GM18519 (cell line): Measurements from ENCODE around the gene LPP.

Source experiments
- ATAC-seq: cut with Tn5 transposase; IDR thresholded peaks from one replicate; pipeline ENCODE4 v1.9.1; 2021; ENCODE audit warnings: mild to moderate bottlenecking, moderate library complexity; ENCODE audit not compliant: unreplicated experiment, low FRiP score

LPP gene

DNA sequence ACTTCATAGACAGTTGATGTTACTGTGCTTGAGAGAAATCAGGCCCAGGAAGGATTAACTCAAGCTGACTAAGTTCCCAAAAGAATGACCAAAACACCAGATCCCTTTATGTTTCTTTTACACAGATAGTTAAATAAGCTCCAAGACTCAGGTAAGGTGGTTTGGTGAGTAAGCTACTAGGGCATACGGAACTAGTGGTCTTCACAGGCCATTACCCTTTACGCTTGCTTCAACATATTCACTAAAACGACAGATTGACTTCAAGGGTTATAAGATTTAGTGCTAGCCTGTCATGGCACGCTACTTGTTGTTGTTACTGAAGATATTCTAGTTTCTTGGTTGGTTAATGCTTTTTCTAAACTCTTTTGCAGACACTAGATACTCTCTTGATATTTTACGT, 369.3 kb downstream of the LPP start:
- no peak for ATAC-seq

DNA sequence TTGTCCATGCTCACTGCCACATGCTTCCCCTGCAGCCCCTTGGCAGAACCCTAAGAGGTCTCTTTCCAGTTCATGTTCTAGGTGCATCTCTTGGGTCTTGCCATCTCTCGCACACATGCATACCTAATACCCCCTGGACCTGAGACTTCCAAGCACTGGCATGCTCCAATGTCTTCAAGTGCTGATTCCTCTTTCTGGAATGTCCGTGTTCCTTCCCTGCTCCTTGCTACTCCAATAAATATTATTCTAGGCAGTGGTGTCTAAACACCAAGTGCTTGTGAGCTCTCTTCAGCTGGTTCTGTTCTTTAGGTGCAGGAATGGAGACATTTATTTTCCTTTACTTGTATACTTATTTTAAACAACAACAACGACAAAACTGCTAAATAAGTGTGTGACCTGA, 370.1 kb downstream of the LPP start:
- ATAC-seq: no peak

GRCh38 chr3:188526057-188526456, 372.1 kb downstream of the LPP start:
- no peak for ATAC-seq

GRCh38 chr3:188527389-188527788, 373.4 kb downstream of the LPP start:
- no peak for ATAC-seq

DNA sequence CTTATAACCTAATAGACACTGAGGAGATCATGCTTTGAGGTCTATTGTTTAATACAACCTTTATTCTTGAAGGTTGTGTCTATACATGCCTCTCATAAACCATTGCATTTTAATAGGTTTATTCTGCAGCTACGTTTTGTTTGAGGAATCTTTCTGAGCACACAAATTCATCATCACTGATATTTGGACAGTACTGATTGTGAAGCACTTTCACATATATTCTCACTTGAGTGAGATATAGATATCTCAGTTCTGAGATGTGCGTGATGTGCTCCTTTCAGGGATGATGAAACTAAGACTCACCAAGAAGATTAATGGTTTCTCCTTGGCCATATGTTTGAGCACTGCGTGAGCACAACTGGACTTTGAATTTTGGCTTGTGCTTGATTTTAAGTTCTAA, 374.4 kb downstream of the LPP start:
- ATAC-seq: no peak

DNA sequence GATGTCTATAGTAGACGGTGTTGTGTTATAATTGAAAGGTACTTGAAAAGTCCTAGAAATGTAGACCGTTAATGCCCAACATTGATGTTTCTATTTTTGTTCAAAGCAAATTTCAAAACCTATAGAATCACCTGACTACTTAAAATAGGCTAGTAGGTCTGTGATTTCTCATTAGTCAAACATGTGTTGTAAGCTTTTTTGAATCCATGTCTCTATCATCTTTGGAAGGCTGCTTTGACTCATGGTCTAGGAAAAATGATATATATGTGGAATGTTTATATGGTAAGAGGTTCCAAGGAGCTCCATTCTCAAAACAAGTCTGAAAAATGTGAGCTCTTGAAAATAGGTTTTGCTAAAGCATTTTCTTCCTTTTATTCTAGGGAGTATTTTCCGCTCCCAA, 375.3 kb downstream of the LPP start:
- no peak for ATAC-seq

DNA sequence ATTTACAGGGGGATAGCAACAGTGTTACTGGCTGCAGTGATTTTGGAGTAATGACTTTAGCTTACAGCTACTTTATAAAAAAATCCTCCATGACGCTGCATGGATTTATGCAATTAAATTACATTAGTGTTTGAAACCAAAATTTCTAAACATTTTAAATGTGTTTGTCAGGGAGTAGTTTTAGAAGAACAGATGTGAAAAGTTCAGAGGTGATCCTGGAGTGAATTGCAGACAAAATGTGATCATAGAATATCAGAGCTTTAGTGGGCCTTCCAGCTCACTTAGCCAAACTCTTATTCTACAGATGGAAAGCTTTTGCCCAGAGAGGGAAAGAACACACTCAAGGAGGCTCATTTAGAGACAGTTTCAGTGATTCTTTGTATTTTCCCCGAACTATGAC, 376.3 kb downstream of the LPP start:
- no peak for ATAC-seq

GRCh38 chr3:188531210-188531609, 377.3 kb downstream of the LPP start:
- ATAC-seq: no peak

DNA sequence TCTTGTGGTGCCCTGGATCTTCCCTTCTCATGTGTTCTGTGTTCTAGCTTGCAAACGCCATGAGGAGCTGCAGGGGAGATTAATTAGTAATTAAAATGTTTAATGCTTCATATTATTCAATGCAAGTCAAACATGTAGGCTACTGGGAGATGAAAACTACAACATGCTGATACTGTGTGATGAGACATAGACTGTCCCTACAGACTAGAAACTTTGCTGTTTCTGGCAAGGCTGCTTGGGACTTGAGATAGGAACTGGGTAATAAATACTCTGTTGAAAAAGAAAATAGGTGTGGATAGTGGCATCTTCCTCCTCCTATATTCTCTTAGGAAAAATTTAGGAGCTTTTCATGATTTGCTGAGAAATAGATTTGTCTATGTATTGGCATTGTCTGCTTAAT, 379.2 kb downstream of the LPP start:
- ATAC-seq: no peak

DNA sequence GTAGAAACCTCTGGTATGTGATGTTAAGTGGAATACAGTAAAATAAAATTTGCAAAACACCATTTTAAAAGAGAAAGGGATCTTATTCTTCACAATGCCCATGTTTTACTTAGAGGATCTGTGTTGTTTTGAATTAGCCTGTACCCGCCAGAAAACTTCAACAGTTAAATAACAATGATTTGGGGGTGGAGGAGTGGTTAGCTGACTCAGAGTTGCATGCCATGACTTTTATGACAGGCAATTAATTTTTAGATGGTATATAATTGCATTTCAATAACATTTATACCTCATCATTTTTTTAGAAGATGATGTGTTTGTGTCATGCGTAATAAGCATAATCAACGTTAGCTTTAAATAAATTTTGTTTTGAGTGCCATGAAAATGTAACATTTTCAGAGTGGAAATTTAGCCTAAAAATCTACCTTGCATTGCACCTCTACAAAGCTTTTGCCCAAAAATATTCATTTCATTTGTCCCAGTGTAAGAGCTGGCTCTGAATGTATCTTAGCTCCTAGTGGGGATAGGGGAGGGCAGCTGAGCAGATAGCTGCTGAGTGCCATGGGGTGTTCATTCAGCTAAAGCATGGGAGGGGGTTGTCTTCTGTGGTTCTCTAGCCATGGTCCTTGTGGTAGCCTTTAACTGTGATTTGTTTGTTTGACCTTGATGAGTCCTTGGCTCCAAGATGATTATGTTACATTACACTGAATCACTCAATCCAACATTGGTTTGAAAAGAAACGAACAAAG, 379.8 kb downstream of the LPP start:
- no peak for ATAC-seq

- ATAC-seq: no peak
These were observed 380.7 kb downstream of the LPP start for GRCh38 chr3:188534633-188535032.

DNA sequence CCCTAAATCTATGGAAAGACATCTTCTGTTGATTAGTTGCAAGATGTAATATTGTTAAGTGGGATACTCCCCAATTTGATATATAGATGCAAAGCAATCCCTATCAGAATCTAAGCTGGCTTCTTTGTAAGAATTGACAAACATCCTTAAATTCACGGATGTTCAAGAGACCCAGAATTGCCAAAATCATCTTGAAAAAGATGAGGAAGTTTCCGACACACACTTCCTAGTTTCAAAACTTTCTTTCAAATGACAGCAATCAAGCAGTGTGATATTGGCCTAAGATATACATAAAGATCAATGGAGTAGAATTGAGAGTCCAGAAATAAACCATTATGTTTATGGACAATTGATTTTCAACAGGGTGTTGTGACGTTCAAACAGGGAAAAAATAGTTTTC, 383.6 kb downstream of the LPP start:
- no peak for ATAC-seq

GRCh38 chr3:188539037-188539436, 385.1 kb downstream of the LPP start:
- ATAC-seq: no peak

GRCh38 chr3:188539631-188540194, 385.8 kb downstream of the LPP start:
- no peak for ATAC-seq

DNA sequence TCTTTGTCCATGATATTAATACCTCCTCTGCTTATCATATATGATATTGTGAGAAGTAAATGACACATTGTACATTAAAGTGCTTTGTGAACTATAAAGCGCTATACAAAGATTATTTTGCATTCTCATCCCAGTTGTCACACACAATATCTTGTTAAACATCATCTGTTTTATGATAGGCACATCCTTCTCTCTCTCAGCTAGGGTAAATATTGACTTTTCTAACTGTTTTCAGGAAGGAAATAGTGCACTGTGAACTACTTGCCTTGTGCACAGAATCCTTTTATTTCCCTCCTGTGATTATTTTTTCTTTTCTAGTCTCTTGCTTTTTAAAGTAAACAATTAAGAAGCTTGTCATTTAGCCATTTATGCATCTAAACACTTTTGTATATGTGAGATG, 388.2 kb downstream of the LPP start:
- ATAC-seq: no peak

DNA sequence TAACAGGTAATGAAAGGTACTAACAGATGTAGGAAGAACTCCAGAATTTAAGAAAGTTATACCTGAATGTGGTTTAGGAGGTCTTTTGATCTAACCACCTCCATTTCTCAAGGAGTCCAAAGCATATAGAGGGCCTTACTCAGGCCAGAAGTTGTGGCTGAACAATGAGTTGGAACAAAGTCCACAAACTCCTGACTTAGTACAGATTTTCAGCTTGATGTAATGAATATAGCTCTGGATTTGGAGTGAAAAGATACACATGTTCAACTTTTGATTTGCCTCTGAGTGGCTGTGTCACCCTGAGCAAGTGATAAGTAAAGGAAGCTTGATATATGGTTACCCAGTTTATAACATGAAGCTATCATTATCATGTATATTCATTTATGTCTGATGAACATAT, 390.1 kb downstream of the LPP start:
- no peak for ATAC-seq

DNA sequence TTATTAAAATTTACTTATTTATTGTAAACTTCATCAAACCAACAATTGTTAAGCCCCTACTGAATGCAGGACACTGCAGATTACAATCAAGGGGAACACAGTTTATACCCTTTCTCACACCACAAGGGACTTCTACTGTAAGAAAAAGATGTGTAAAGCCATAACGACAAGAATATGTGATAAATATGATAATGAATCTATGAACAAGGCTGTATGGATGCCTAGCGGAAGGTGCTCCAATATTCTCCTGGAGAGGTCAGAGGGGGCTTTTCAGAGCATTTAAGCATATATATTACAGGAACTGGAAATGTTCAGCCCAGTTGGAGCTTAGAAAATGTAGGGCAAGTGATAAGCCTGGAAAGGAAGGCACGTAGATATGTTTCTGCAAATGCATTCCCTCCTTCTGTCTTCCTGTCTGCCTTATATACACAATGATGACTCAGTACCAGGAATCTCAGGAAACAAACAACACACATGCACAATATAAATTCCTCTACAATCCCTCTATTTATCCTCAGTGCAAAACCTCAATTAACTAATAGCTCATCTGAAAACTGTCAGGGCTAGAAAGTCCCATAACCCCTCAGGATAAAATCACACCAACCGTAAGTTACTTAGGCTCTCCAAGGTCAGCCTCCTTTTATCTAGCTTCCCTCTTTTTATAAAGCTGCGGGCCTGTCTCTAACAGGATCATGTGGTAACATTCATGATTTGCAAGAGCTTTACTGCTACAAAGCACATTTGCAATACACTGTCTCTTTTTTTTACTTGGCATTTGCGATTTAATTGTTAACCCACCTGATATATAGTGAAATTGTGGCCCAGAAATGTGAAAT, 393.1 kb downstream of the LPP start:
- no peak for ATAC-seq

- ATAC-seq: no peak
These were observed 399.6 kb downstream of the LPP start for GRCh38 chr3:188553569-188553968.

DNA sequence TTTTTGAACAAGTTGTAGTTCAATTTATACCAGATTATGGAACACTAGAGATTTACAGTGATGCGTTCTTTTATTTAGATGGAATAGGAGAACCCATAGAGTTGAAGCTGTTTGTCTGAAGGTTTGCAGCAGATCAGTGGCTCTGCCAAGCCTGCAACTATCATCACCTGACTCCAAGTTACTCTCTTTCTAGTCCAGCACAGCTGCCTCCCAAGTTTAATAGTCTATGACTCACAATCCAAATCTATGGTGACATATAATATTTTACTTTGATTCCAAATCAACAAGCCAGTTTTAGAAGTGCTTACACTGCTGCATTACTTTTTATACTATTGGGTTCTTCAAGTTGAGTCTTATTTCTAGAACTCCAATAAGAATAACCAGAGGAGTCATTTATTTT, 400.4 kb downstream of the LPP start:
- ATAC-seq: no peak

GRCh38 chr3:188557235-188557634, 403.3 kb downstream of the LPP start:
- no peak for ATAC-seq

- no peak for ATAC-seq
These were observed 404.6 kb downstream of the LPP start for GRCh38 chr3:188558343-188559071.
